Measurements from ENCODE around the gene BTD. TPM values are rescaled to one million over a fixed set of nuclear protein-coding genes. Genes with fewer than 3 reads are reported as not detected.

Gene BTD
- total RNA-seq, 2 donors from 2014 or later = 18.0 to 29.3 TPM

DNA sequence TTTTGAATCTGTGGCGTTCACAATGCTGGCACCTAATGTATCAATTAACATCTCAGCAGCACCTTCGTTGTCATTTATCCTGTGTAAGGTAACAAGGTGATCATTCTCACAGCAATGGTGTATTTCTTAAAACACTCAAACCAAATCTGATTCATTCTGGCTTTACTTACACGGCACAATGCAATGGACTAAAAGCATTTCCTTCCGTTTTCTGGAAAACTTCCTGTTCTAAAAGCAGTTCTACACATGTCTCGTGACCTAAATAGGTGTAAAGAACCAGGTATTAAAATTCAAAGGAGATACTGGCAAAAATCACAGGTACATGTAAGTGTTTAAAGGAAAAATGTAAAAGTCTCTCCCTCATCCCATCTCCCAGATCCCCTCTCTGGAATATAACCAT is 77.8 kb downstream of the BTD start:
- H3K9ac ChIP-seq (ENCODE audit: low read depth in 2 of 2, low read length in 2 of 2) = no peak overlapping the region
- no peak for DNase-seq
- intact Hi-C loops (cut with DNase I) = no loop called here
- H3K9me3 ChIP-seq = no peaks in the 10 kb centered on the region
- TF ChIP-seq, protein P1, sequence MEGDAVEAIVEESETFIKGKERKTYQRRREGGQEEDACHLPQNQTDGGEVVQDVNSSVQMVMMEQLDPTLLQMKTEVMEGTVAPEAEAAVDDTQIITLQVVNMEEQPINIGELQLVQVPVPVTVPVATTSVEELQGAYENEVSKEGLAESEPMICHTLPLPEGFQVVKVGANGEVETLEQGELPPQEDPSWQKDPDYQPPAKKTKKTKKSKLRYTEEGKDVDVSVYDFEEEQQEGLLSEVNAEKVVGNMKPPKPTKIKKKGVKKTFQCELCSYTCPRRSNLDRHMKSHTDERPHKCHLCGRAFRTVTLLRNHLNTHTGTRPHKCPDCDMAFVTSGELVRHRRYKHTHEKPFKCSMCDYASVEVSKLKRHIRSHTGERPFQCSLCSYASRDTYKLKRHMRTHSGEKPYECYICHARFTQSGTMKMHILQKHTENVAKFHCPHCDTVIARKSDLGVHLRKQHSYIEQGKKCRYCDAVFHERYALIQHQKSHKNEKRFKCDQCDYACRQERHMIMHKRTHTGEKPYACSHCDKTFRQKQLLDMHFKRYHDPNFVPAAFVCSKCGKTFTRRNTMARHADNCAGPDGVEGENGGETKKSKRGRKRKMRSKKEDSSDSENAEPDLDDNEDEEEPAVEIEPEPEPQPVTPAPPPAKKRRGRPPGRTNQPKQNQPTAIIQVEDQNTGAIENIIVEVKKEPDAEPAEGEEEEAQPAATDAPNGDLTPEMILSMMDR (IDR thresholded peaks at IDR 0.05) = no peak
- H3K27ac ChIP-seq = no peak overlapping the region
- peaks cover 1% of the 10 kb centered on the region for H3K36me3 ChIP-seq
- no peaks in the 10 kb centered on the region for H3K4me1 ChIP-seq
- no peak overlapping the region for H3K4me3 ChIP-seq
- no peaks in the 10 kb centered on the region for H3K27me3 ChIP-seq

DNA sequence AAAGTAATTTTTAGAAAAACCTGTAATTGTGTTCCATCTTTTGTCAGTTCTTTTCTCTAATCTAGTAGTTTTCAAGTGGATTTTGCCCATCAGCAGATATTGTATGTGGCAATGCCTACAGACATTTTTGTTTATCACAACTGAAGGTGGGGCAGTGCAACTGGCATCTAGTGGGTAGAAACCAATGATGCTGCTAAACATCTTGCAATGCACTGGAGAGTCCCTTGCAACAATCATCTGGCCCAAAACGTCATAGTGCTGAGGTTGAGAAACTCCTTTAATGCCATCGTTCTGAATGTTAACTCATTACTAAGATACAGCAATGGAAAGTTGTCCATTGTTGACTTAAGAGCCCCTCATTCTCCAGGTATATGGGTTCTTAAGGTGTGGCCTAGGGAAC is 80.1 kb downstream of the BTD start:
- Histone ChIP-seq H3K9me3 (no peaks in the 10 kb centered on the region), H3K4me3 (no peak overlapping the region), H3K27me3 (no peaks in the 10 kb centered on the region), H3K9ac (ENCODE audit: low read depth in 2 of 2, low read length in 2 of 2) (no peak overlapping the region), H3K27ac (no peak overlapping the region), H3K36me3 (peaks cover 6% of the 10 kb centered on the region), H3K4me1 (no peaks in the 10 kb centered on the region)
- TF ChIP-seq, protein P1 (IDR thresholded peaks at IDR 0.05) = no peak
- intact Hi-C loops (cut with DNase I) = no loop called here
- no peak for DNase-seq

DNA sequence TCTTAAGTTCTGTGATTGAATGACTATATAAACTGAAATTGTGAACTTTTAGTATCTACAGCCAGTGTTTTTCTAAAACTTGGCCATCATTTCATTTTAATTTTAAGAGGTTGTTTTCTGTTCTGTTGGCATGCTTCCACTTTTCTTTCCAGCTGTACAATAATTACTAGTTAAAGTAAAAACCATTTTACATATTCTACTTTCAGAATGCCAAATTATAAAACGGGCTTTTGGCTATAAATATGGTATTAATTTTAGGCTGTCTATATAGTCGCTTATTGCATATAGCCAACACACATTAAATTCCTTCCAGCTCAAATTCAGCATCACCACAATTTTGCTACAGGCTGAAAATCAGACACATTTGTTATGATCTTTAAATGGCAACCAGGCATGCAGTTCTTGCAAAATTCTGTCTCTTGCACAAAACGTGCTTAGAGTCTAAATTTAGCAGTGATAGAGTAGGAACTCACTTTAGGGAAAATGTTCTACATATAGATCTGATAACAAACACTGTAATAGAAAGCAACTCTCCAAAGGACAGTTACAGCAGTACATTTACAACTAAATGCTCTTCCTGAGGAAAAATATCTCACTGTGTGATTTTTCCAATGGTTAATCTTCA is 81.1 kb downstream of the BTD start:
- intact Hi-C loops (cut with DNase I) = no loop called here
- peaks cover 6% of the 10 kb centered on the region for H3K36me3 ChIP-seq

DNA sequence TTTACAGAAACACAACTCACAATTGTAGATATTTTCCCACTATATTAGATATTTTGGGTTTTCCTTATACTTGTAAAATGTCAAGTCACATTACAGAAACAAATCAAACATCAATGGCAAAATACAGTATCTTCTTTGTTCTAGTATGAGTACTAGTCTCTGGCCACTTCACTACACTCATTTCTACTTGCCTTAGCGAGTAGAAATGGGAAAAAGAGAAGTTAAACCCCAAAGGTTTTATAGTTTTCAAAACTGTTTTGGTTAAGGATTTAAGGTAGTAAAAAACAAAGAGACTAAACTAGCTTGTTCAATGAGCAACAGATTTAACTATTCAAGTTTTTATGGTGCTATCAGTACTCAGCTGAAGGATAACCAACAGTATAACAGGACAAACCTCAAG is 81.7 kb downstream of the BTD start:
- no peak overlapping the region for H3K27ac ChIP-seq

More for the DNA sequence above, 81.1 kb downstream of the BTD start:
- DNase-seq = no peak
- no peak overlapping the region for H3K27ac ChIP-seq
- no peaks in the 10 kb centered on the region for H3K4me1 ChIP-seq
- TF ChIP-seq, protein P1 (IDR thresholded peaks at IDR 0.05) = no peak
- H3K4me3 ChIP-seq = no peak overlapping the region
- no peak overlapping the region for H3K9ac ChIP-seq (ENCODE audit: low read depth in 2 of 2, low read length in 2 of 2)
- H3K9me3 ChIP-seq = no peaks in the 10 kb centered on the region
- H3K27me3 ChIP-seq = no peaks in the 10 kb centered on the region

DNA sequence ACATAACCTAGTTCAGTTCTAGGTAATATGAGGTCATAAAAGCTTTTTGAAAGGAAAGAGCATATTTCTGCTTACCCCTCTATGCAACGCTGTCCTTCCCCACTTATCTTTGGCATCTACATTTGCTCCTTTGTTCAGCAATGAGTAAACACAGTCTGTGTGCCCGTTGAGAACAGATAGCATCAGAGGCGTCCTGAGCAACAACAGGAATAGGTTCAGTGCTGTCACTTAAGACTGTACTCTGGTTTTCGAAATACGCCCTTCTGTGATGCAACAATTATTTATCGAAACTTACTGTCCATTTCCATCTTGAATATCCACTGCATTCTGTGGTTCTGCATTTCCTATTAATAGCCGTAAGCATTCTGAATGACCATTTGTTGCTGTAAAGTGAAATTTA is 84.4 kb downstream of the BTD start:
- TF ChIP-seq, protein P1 (IDR thresholded peaks at IDR 0.05) = no peak
- Histone ChIP-seq H3K27me3 (no peaks in the 10 kb centered on the region), H3K9me3 (no peaks in the 10 kb centered on the region), H3K4me1 (no peaks in the 10 kb centered on the region), H3K9ac (ENCODE audit: low read depth in 2 of 2, low read length in 2 of 2) (no peak overlapping the region), H3K4me3 (no peak overlapping the region), H3K27ac (no peak overlapping the region), H3K36me3 (peaks cover 12% of the 10 kb centered on the region)
- intact Hi-C loops (cut with DNase I) = no loop called here
- no peak for DNase-seq

More for the DNA sequence above, 81.7 kb downstream of the BTD start:
- Histone ChIP-seq H3K36me3 (peaks cover 6% of the 10 kb centered on the region), H3K4me1 (no peaks in the 10 kb centered on the region), H3K9ac (ENCODE audit: low read depth in 2 of 2, low read length in 2 of 2) (no peak overlapping the region), H3K9me3 (no peaks in the 10 kb centered on the region), H3K4me3 (no peak overlapping the region), H3K27me3 (no peaks in the 10 kb centered on the region)
- TF ChIP-seq, protein P1 (IDR thresholded peaks at IDR 0.05) = no peak
- intact Hi-C loops (cut with DNase I) = no loop called here
- DNase-seq = no peak

All from colonic mucosa (tissue), 4 donors.